ENCODE measurements around the gene PRPF8.
A peak's percentile ranks its signal among the peaks of the same experiment; 100 is the strongest.
"Not testable (repeated sequence)": the region's sequence is repeated elsewhere in the genome, so short reads cannot be mapped to it uniquely, and the experiment has no call there.

PRPF8 gene

GRCh38 chr17:1724869-1725641 lies 40.4 kb upstream of the PRPF8 start:
- H3K27me3 ChIP-seq (ENCODE audit: low read depth, low read length) = no peaks in the 10 kb centered on the region
- no peaks in the 10 kb centered on the region for H3K9me3 ChIP-seq (ENCODE audit: insufficient read depth, low read length)
- peak overlapping the region; percentile 50 for H3K9ac ChIP-seq (ENCODE audit: low read length)
- peak overlapping the region; percentile 34 for H3K27ac ChIP-seq (ENCODE audit: low read length)
- H3K4me3 ChIP-seq (ENCODE audit: low read length) = peak overlapping the region; percentile 81
- H4K20me1 ChIP-seq (ENCODE audit: insufficient read depth, low read length) = no peaks in the 10 kb centered on the region
- H2AFZ ChIP-seq (ENCODE audit: low read depth, low read length) = no peak overlapping the region
- H3K4me1 ChIP-seq (ENCODE audit: low read length) = peaks cover 49% of the 10 kb centered on the region
- TF ChIP-seq, protein P1, sequence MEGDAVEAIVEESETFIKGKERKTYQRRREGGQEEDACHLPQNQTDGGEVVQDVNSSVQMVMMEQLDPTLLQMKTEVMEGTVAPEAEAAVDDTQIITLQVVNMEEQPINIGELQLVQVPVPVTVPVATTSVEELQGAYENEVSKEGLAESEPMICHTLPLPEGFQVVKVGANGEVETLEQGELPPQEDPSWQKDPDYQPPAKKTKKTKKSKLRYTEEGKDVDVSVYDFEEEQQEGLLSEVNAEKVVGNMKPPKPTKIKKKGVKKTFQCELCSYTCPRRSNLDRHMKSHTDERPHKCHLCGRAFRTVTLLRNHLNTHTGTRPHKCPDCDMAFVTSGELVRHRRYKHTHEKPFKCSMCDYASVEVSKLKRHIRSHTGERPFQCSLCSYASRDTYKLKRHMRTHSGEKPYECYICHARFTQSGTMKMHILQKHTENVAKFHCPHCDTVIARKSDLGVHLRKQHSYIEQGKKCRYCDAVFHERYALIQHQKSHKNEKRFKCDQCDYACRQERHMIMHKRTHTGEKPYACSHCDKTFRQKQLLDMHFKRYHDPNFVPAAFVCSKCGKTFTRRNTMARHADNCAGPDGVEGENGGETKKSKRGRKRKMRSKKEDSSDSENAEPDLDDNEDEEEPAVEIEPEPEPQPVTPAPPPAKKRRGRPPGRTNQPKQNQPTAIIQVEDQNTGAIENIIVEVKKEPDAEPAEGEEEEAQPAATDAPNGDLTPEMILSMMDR (IDR thresholded peaks at IDR 0.05; ENCODE audit: low read depth, low read length) = no peak
- TF ChIP-seq EZH2phosphoT487 (IDR thresholded peaks at IDR 0.05; ENCODE audit: low read depth) = no peak
- H3K4me2 ChIP-seq (ENCODE audit: low read length) = peak overlapping the region; percentile 83
- peaks cover 21% of the 10 kb centered on the region for H3K36me3 ChIP-seq (replicated peaks; ENCODE audit: low read depth, low read length)
- H3K79me2 ChIP-seq (ENCODE audit: low read length) = peaks cover 35% of the 10 kb centered on the region

- no peak for TF ChIP-seq EZH2phosphoT487 (IDR thresholded peaks at IDR 0.05; ENCODE audit: low read depth)
- TF ChIP-seq, protein P1 (IDR thresholded peaks at IDR 0.05; ENCODE audit: low read depth, low read length) = no peak
- peak within 1 kb of the TSS; percentile 83 for H3K4me2 ChIP-seq (ENCODE audit: low read length)
- H4K20me1 ChIP-seq (ENCODE audit: insufficient read depth, low read length) = no peaks in the 10 kb centered on the region
- H3K9me3 ChIP-seq (ENCODE audit: insufficient read depth, low read length) = no peaks in the 10 kb centered on the region
- H3K27me3 ChIP-seq (ENCODE audit: low read depth, low read length) = no peaks in the 10 kb centered on the region
- peak within 1 kb of the TSS; percentile 81 for H3K4me3 ChIP-seq (ENCODE audit: low read length)
- peak within 1 kb of the TSS; percentile 81 for H2AFZ ChIP-seq (ENCODE audit: low read depth, low read length)
- peaks cover 35% of the 10 kb centered on the region for H3K79me2 ChIP-seq (ENCODE audit: low read length)
- H3K36me3 ChIP-seq (replicated peaks; ENCODE audit: low read depth, low read length) = peaks cover 21% of the 10 kb centered on the region
- peaks cover 50% of the 10 kb centered on the region for H3K4me1 ChIP-seq (ENCODE audit: low read length)
- peak within 1 kb of the TSS; percentile 73 for H3K9ac ChIP-seq (ENCODE audit: low read length)
- peak within 1 kb of the TSS; percentile 75 for H3K27ac ChIP-seq (ENCODE audit: low read length)
These were observed 39.7 kb upstream of the PRPF8 start, which contains the start of gene WDR81 for GRCh38 chr17:1724351-1724868. Gene WDR81 (plus strand): TSS chr17:1724704. CDS start chr17:1724960, 256 bp downstream.

- Histone ChIP-seq H3K36me3 (replicated peaks; ENCODE audit: low read depth, low read length) (peaks cover 14% of the 10 kb centered on the region), H3K4me2 (ENCODE audit: low read length) (0 out of 2 replicates have a peak overlapping the region, but pooled peaks have one; percentile 14), H3K4me1 (ENCODE audit: low read length) (peaks cover 53% of the 10 kb centered on the region), H3K27ac (ENCODE audit: low read length) (peak overlapping the region; percentile 52), H2AFZ (ENCODE audit: low read depth, low read length) (peak overlapping the region; percentile 54; the same call in 1 of the 2 replicates), H3K79me2 (ENCODE audit: low read length) (peaks cover 21% of the 10 kb centered on the region)
- H3K27me3 ChIP-seq (ENCODE audit: low read depth, low read length); H3K9me3 ChIP-seq (ENCODE audit: insufficient read depth, low read length); H3K9ac ChIP-seq (ENCODE audit: low read length); H4K20me1 ChIP-seq (ENCODE audit: insufficient read depth, low read length); H3K4me3 ChIP-seq (ENCODE audit: low read length): not testable (repeated sequence)
These were observed 37.4 kb upstream of the PRPF8 start for GRCh38 chr17:1722022-1722421.

GRCh38 chr17:1720856-1721386 lies 36.3 kb upstream of the PRPF8 start:
- H3K79me2 ChIP-seq (ENCODE audit: low read length) = peaks cover 11% of the 10 kb centered on the region
- H3K36me3 ChIP-seq (replicated peaks; ENCODE audit: low read depth, low read length) = peaks cover 4% of the 10 kb centered on the region
- no peak overlapping the region for H3K27ac ChIP-seq (ENCODE audit: low read length)
- H2AFZ ChIP-seq (ENCODE audit: low read depth, low read length) = no peak overlapping the region
- H4K20me1 ChIP-seq (ENCODE audit: insufficient read depth, low read length) = no peaks in the 10 kb centered on the region
- peaks cover 42% of the 10 kb centered on the region for H3K4me1 ChIP-seq (ENCODE audit: low read length)
- no peaks in the 10 kb centered on the region for H3K27me3 ChIP-seq (ENCODE audit: low read depth, low read length)
- H3K9ac ChIP-seq (ENCODE audit: low read length) = peak overlapping the region; percentile 54
- H3K4me2 ChIP-seq (ENCODE audit: low read length) = peak overlapping the region; percentile 93
- TF ChIP-seq EZH2phosphoT487 (IDR thresholded peaks at IDR 0.05; ENCODE audit: low read depth) = no peak
- TF ChIP-seq, protein P1 (IDR thresholded peaks at IDR 0.05; ENCODE audit: low read depth, low read length) = peak; percentile 85
- no peaks in the 10 kb centered on the region for H3K9me3 ChIP-seq (ENCODE audit: insufficient read depth, low read length)
- H3K4me3 ChIP-seq (ENCODE audit: low read length) = peak overlapping the region; percentile 75

Measured in OCI-LY3 (cell line).